Caco-2 (cell line): ENCODE data around the gene METTL16. TPM values are rescaled to one million over a fixed set of nuclear protein-coding genes. Genes with fewer than 3 reads are reported as not detected.

Source experiments
- BruUV-seq: library from RNA; stranded (reverse); fragments of 400-500 nt; replicated peaks from 2 replicates; lab custom pipeline; 2021; lab: Mats Ljungman, UMichigan
- CTCF ChIA-PET: fragments of 300-600 bp; sonication (Branson Sonifier 250); formaldehyde crosslinking; loops from one replicate; lab custom pipeline; 2022; ENCODE audit warnings: antibody characterized with exemption; lab: Charles Lee
- POLR2A ChIA-PET: fragments of 300-600 bp; sonication (Branson Sonifier 250); formaldehyde crosslinking; loops from one replicate; lab custom pipeline; 2022; ENCODE audit warnings: antibody characterized with exemption; lab: Charles Lee
- DNase-seq, 2 experiments: peaks; one replicate each; pipeline versions ENCODE4 v3.0.0 to v3.0.0-alpha.2; 2020 to 2022
- H3K27me3 ChIP-seq: replicated peaks from 2 replicates; pipeline ENCODE4 v1.6.0; 2011; ENCODE audit warnings: low read length; ENCODE audit not compliant: control insufficient read depth, insufficient read depth
- H3K36me3 ChIP-seq: 2 replicates; pipeline ENCODE4 v1.5.1; 2011; ENCODE audit warnings: low read length; ENCODE audit not compliant: control insufficient read depth, insufficient read depth
- H3K4me1 ChIP-seq: fragments of 250-450 bp; sonication (Bioruptor Pico); 2 replicates; pipeline ENCODE4 v1.5.1; 2020; ENCODE audit warnings: mild to moderate bottlenecking
- H3K4me3 ChIP-seq: 2 replicates; pipeline ENCODE4 v1.5.1; 2011; ENCODE audit warnings: low read depth, mild to moderate bottlenecking, control low read depth, low read length
- H3K9me3 ChIP-seq: fragments of 250-450 bp; sonication (Bioruptor Pico); 2 replicates; pipeline ENCODE4 v1.5.1; 2020; ENCODE audit warnings: mild to moderate bottlenecking, moderate library complexity
- H3K27ac Mint-ChIP-seq: one replicate; pipeline ENCODE4 v1.8.0; 2022; ENCODE audit warnings: mixed read lengths; ENCODE audit not compliant: unreplicated experiment
- H3K27me3 Mint-ChIP-seq: one replicate; pipeline ENCODE4 v1.8.0; 2022; ENCODE audit warnings: mixed read lengths; ENCODE audit not compliant: insufficient read depth, unreplicated experiment
- H3K36me3 Mint-ChIP-seq: one replicate; pipeline ENCODE4 v1.8.0; 2022; ENCODE audit warnings: mild to moderate bottlenecking, mixed read lengths; ENCODE audit not compliant: insufficient read depth, unreplicated experiment
- H3K4me1 Mint-ChIP-seq: one replicate; pipeline ENCODE4 v1.8.0; 2022; ENCODE audit warnings: low read depth, mixed read lengths; ENCODE audit not compliant: unreplicated experiment
- H3K4me3 Mint-ChIP-seq: one replicate; pipeline ENCODE4 v1.8.0; 2022; ENCODE audit warnings: mild to moderate bottlenecking, moderate library complexity, mixed read lengths; ENCODE audit not compliant: unreplicated experiment
- H3K9me3 Mint-ChIP-seq: one replicate; pipeline ENCODE4 v1.8.0; 2022; ENCODE audit warnings: mixed read lengths; ENCODE audit not compliant: unreplicated experiment
- CTCF ChIP-seq, 2 experiments: fragments of 200-600 bp in 1 of 2; IDR thresholded peaks; 1 replicate in 1 of 2; 2 replicates in 1 of 2; pipeline versions ENCODE4 v1.5.1 to v1.8.0; 2011 to 2022; ENCODE audit warnings: antibody characterized with exemption in 1 of 2, control low read depth in 1 of 2, inconsistent platforms in 1 of 2, low read depth in 1 of 2, low read length in 1 of 2, mild to moderate bottlenecking in 1 of 2, moderate library complexity in 1 of 2; ENCODE audit not compliant: insufficient read depth in 1 of 2, severe bottlenecking in 1 of 2, unreplicated experiment in 1 of 2
- intact Hi-C: fragments of 100-400 bp; cut with micrococcal nuclease; formaldehyde crosslinking; loops from one replicate; pipeline ENCODE4 v1.10.0; 2022; ENCODE audit not compliant: unreplicated experiment
- total RNA-seq: library from RNA; stranded (reverse); gene quantifications from 2 replicates; pipeline ENCODE4 v1.2.3, GENCODE V29; 2022

The METTL16 gene
- total RNA-seq, 1 experiment from 2014 or later = 50.4 TPM

GRCh38 chr17:2419486-2419885 lies 92.2 kb downstream of the METTL16 start:
- Mint-ChIP-seq H3K4me3 (no peak overlapping the region), H3K27me3 (no peaks in the 10 kb centered on the region), H3K4me1 (no peaks in the 10 kb centered on the region), H3K9me3 (no peaks in the 10 kb centered on the region), H3K36me3 (peaks cover 79% of the 10 kb centered on the region), H3K27ac (no peak overlapping the region)
- Histone ChIP-seq H3K36me3 (peaks cover 4% of the 10 kb centered on the region), H3K4me1 (no peaks in the 10 kb centered on the region), H3K9me3 (no peaks in the 10 kb centered on the region), H3K27me3 (no peaks in the 10 kb centered on the region), H3K4me3 (no peak overlapping the region)
- DNase-seq = no peak
- ChIA-PET POLR2A (interaction anchor here (0.9 kb wide), 1 partner anchor 25 kb away, joined by 5 read pairs; no protein-coding TSS in a partner anchor), CTCF (interaction anchor here (0.6 to 1.4 kb wide), 2 partner anchors 37 to 366 kb away, joined by 7 read pairs; no protein-coding TSS in a partner anchor)
- no peak for TF ChIP-seq CTCF (IDR thresholded peaks at IDR 0.05; ENCODE audit: insufficient read depth in 1 of 2, low read depth in 1 of 2, low read length in 1 of 2, severe bottlenecking in 1 of 2, unreplicated experiment in 1 of 2)
- BruUV-seq = no TSS peak
- intact Hi-C loops = no loop called here

GRCh38 chr17:2418572-2418971 lies 93.1 kb downstream of the METTL16 start:
- H3K27me3 Mint-ChIP-seq = no peaks in the 10 kb centered on the region
- no peak overlapping the region for H3K27ac Mint-ChIP-seq
- H3K9me3 Mint-ChIP-seq = no peaks in the 10 kb centered on the region
- Histone ChIP-seq H3K4me1 (no peaks in the 10 kb centered on the region), H3K4me3 (no peak overlapping the region), H3K36me3 (peaks cover 4% of the 10 kb centered on the region), H3K9me3 (no peaks in the 10 kb centered on the region), H3K27me3 (no peaks in the 10 kb centered on the region)
- TF ChIP-seq CTCF (IDR thresholded peaks at IDR 0.05; ENCODE audit: insufficient read depth in 1 of 2, low read depth in 1 of 2, low read length in 1 of 2, severe bottlenecking in 1 of 2, unreplicated experiment in 1 of 2) = no peak
- H3K36me3 Mint-ChIP-seq = peaks cover 85% of the 10 kb centered on the region
- CTCF ChIA-PET = interaction anchor here (1.0 to 1.4 kb wide), 2 partner anchors 36 to 39 kb away, joined by 3 to 7 read pairs; no protein-coding TSS in a partner anchor
- H3K4me3 Mint-ChIP-seq = no peak overlapping the region
- H3K4me1 Mint-ChIP-seq = no peaks in the 10 kb centered on the region
- POLR2A ChIA-PET = interaction anchor here (0.9 kb wide), 1 partner anchor 25 kb away, joined by 5 read pairs; no protein-coding TSS in a partner anchor
- DNase-seq = no peak
- intact Hi-C loops = no loop called here
- BruUV-seq = no TSS peak

- Mint-ChIP-seq H3K9me3 (no peaks in the 10 kb centered on the region), H3K27ac (no peak overlapping the region)
Measured at GRCh38 chr17:2416010-2416734, 95.5 kb downstream of the METTL16 start.

More at GRCh38 chr17:2416010-2416734, 95.5 kb downstream of the METTL16 start:
- DNase-seq = peak; percentile 85 to 92
- POLR2A ChIA-PET = interaction anchor here (0.6 to 1.5 kb wide), 3 partner anchors 17 to 95 kb away, joined by 4 to 18 read pairs (median 11); partner anchors contain the start of gene METTL16
- Mint-ChIP-seq H3K4me3 (no peak overlapping the region), H3K27me3 (no peaks in the 10 kb centered on the region), H3K36me3 (peaks cover 78% of the 10 kb centered on the region), H3K4me1 (no peaks in the 10 kb centered on the region)
- TF ChIP-seq CTCF (IDR thresholded peaks at IDR 0.05; ENCODE audit: insufficient read depth in 1 of 2, low read depth in 1 of 2, low read length in 1 of 2, severe bottlenecking in 1 of 2, unreplicated experiment in 1 of 2) = peak; percentile 97 to 98
- no peaks in the 10 kb centered on the region for H3K27me3 ChIP-seq
- H3K9me3 ChIP-seq = no peaks in the 10 kb centered on the region
- peaks cover 4% of the 10 kb centered on the region for H3K36me3 ChIP-seq
- no peaks in the 10 kb centered on the region for H3K4me1 ChIP-seq
- BruUV-seq = no TSS peak
- intact Hi-C loops = loop anchor here (1.0 to 2.0 kb wide), 2 partner anchors 15 to 34 kb away; partner anchors contain the start of gene MNT
- CTCF ChIA-PET = interaction anchor here (0.5 to 3.1 kb wide), 27 partner anchors 9 to 366 kb away, joined by 3 to 213 read pairs (median 4); partner anchors contain the start of genes HIC1, SMG6 and SRR
- H3K4me3 ChIP-seq = no peak overlapping the region
